WERI-Rb-1 (cell line): Measurements from ENCODE around the gene PDGFRA.

ENCODE experiments used
- DNase-seq: peaks from one replicate; pipeline ENCODE4 v3.0.0-alpha.2; 2020
- H3K27ac ChIP-seq: fragments of 250-450 bp; sonication (Bioruptor Pico); 2 replicates; pipeline ENCODE4 v1.5.1; 2020; ENCODE audit warnings: mild to moderate bottlenecking, moderate library complexity
- H3K27me3 ChIP-seq: fragments of 250-450 bp; sonication (Bioruptor Pico); 2 replicates; pipeline ENCODE4 v1.5.1; 2021; ENCODE audit warnings: mild to moderate bottlenecking, low read depth, moderate library complexity; ENCODE audit not compliant: insufficient read depth, severe bottlenecking
- H3K36me3 ChIP-seq: fragments of 250-450 bp; sonication (Bioruptor Pico); 2 replicates; pipeline ENCODE4 v1.5.1; 2020; ENCODE audit warnings: mild to moderate bottlenecking, moderate library complexity
- H3K4me3 ChIP-seq: 2 replicates; pipeline ENCODE4 v1.5.1; 2011; ENCODE audit warnings: low read depth, mild to moderate bottlenecking, control low read depth, low read length
- H3K9me3 ChIP-seq: fragments of 250-450 bp; sonication (Bioruptor Pico); 2 replicates; pipeline ENCODE4 v1.5.1; 2021; ENCODE audit warnings: mild to moderate bottlenecking, moderate library complexity; ENCODE audit not compliant: severe bottlenecking
- CTCF ChIP-seq: IDR thresholded peaks from 2 replicates; pipeline ENCODE4 v1.5.1; 2011; ENCODE audit warnings: low read depth, mild to moderate bottlenecking, control low read depth, inconsistent platforms, low read length

Gene PDGFRA

GRCh38 chr4:54213761-54214160 is 15.3 kb upstream of the PDGFRA start:
- TF ChIP-seq CTCF = no peak
- Histone ChIP-seq H3K27ac (no peak overlapping the region), H3K27me3 (peaks cover 58% of the 10 kb centered on the region), H3K36me3 (no peaks in the 10 kb centered on the region), H3K9me3 (no peaks in the 10 kb centered on the region), H3K4me3 (no peak overlapping the region)
- DNase-seq = no peak

GRCh38 chr4:54215379-54216077 is 13.6 kb upstream of the PDGFRA start:
- H3K27ac ChIP-seq = no peak overlapping the region
- TF ChIP-seq CTCF = no peak
- no peaks in the 10 kb centered on the region for H3K9me3 ChIP-seq
- H3K36me3 ChIP-seq = no peaks in the 10 kb centered on the region
- peaks cover 64% of the 10 kb centered on the region for H3K27me3 ChIP-seq
- H3K4me3 ChIP-seq = no peak overlapping the region
- DNase-seq = no peak

- Histone ChIP-seq H3K27ac (no peak overlapping the region), H3K36me3 (no peaks in the 10 kb centered on the region), H3K4me3 (no peak overlapping the region), H3K27me3 (peaks cover 79% of the 10 kb centered on the region), H3K9me3 (no peaks in the 10 kb centered on the region)
- DNase-seq = peak; percentile 60
- TF ChIP-seq CTCF = peak; percentile 77
These were observed 11.2 kb upstream of the PDGFRA start for GRCh38 chr4:54217642-54218495.

- Histone ChIP-seq H3K4me3 (no peak overlapping the region), H3K36me3 (no peaks in the 10 kb centered on the region), H3K9me3 (no peaks in the 10 kb centered on the region), H3K27me3 (peaks cover 79% of the 10 kb centered on the region), H3K27ac (no peak overlapping the region)
- TF ChIP-seq CTCF = no peak
- DNase-seq = no peak
These were observed 10.4 kb upstream of the PDGFRA start for GRCh38 chr4:54218736-54219135.

- Histone ChIP-seq H3K9me3 (peaks cover 2% of the 10 kb centered on the region), H3K4me3 (no peak overlapping the region), H3K36me3 (no peaks in the 10 kb centered on the region), H3K27ac (no peak overlapping the region), H3K27me3 (peaks cover 85% of the 10 kb centered on the region)
- no peak for DNase-seq
- TF ChIP-seq CTCF = no peak
These were observed 4.0 kb upstream of the PDGFRA start for GRCh38 chr4:54224996-54225597.
